GM12878 (cell line): ENCODE measurements around the gene SENP7. TPM values are rescaled to one million over a fixed set of nuclear protein-coding genes. Genes with fewer than 3 reads are reported as not detected.

Source experiments
- ATAC-seq: fragments of 200-7000 bp; cut with Tn5 transposase; 3 replicates; pipeline ENCODE4 v1.9.1; 2020; ENCODE audit warnings: mild to moderate bottlenecking, moderate library complexity
- BruUV-seq: library from RNA; stranded (reverse); fragments of 400-500 nt; replicated peaks from 2 replicates; lab custom pipeline; 2021; lab: Mats Ljungman, UMichigan
- CTCF ChIA-PET: fragments of 300-600 bp; sonication (Branson Sonifier 250); formaldehyde crosslinking; extraction: SDS; loops from one replicate; lab custom pipeline; 2021; ENCODE audit warnings: inconsistent platforms; lab: Yijun Ruan, JAX
- POLR2A ChIA-PET: fragments of 350-600 bp; formaldehyde crosslinking; extraction: SDS; loops from one replicate; lab custom pipeline; 2021; ENCODE audit warnings: inconsistent platforms; lab: Charles Lee
- RAD21 ChIA-PET: fragments of 300-600 bp; sonication (Branson Sonifier 250); formaldehyde crosslinking; loops from one replicate; lab custom pipeline; 2023; ENCODE audit warnings: antibody characterized with exemption; ENCODE audit not compliant: unreplicated experiment; lab: Charles Lee
- SMC1A ChIA-PET: fragments of 300-600 bp; sonication (Branson Sonifier 250); formaldehyde crosslinking; loops from one replicate; lab custom pipeline; 2023; ENCODE audit not compliant: unreplicated experiment, uncharacterized antibody; lab: Charles Lee
- DNase-seq: peaks from one replicate; pipeline ENCODE4 v3.0.0-alpha.2; 2011; ENCODE audit warnings: low read depth, low spot score
- FAIRE-seq: peaks from 3 replicates; lab custom pipeline; 2011; peaks lifted over from hg19 to GRCh38; lab: Jason Lieb, UNC
- H2AFZ ChIP-seq: 2 replicates; pipeline ENCODE4 v1.6.0; 2011; ENCODE audit warnings: low read depth, low read length, control low read depth; ENCODE audit not compliant: control insufficient read depth
- H3K27ac ChIP-seq: 2 replicates; pipeline ENCODE4 v1.5.1; 2011; ENCODE audit warnings: control low read depth; ENCODE audit not compliant: control insufficient read depth, insufficient read depth
- H3K27me3 ChIP-seq, 2 experiments: replicated peaks in 1 of 2; 2 replicates each; pipeline versions ENCODE4 v1.6.0 to v1.6.1; 2011; ENCODE audit warnings: low read length in 1 of 2; ENCODE audit not compliant: control insufficient read depth in 2 of 2, insufficient read depth in 2 of 2
- H3K36me3 ChIP-seq, 2 experiments: 2 replicates each; pipeline ENCODE4 v1.5.1; 2011; ENCODE audit warnings: low read length in 1 of 2; ENCODE audit not compliant: control insufficient read depth in 2 of 2, insufficient read depth in 2 of 2
- H3K4me1 ChIP-seq: 2 replicates; pipeline ENCODE4 v1.6.1; 2011; ENCODE audit warnings: mild to moderate bottlenecking, low read length, moderate library complexity, mixed read lengths; ENCODE audit not compliant: control insufficient read depth, insufficient read depth
- H3K4me2 ChIP-seq: 2 replicates; pipeline ENCODE4 v1.6.0; 2011; ENCODE audit warnings: control low read depth; ENCODE audit not compliant: control insufficient read depth, insufficient read depth
- H3K4me3 ChIP-seq: fragments of 200-600 bp; sonication (generic); 2 replicates; pipeline ENCODE4 v1.5.1; 2016
- H3K79me2 ChIP-seq: 2 replicates; pipeline ENCODE4 v1.6.0; 2011; ENCODE audit warnings: low read length; ENCODE audit not compliant: control insufficient read depth, insufficient read depth
- H3K9ac ChIP-seq: 2 replicates; pipeline ENCODE4 v1.8.0; 2011; ENCODE audit warnings: low read length, control low read depth, mixed read lengths; ENCODE audit not compliant: control insufficient read depth, insufficient read depth
- H3K9me3 ChIP-seq: replicated peaks from 3 replicates; pipeline ENCODE4 v1.5.1; 2011; ENCODE audit warnings: mild to moderate bottlenecking, low read length; ENCODE audit not compliant: control insufficient read depth, insufficient read depth
- H4K20me1 ChIP-seq: 2 replicates; pipeline ENCODE4 v1.6.0; 2011; ENCODE audit not compliant: control insufficient read depth, insufficient read depth
- CHD2 ChIP-seq: IDR thresholded peaks from 2 replicates; pipeline ENCODE4 v1.6.1; 2011; ENCODE audit warnings: low read depth, low read length, improper control_type of control experiment, borderline replicate concordance
- ESRRA ChIP-seq: IDR thresholded peaks from 2 replicates; pipeline ENCODE4 v1.6.1; 2012; ENCODE audit warnings: mild to moderate bottlenecking, low read length, improper control_type of control experiment
- JUNB ChIP-seq: IDR thresholded peaks from 2 replicates; pipeline ENCODE4 v1.6.1; 2016; ENCODE audit warnings: antibody characterized with exemption, mild to moderate bottlenecking
- NR2C1 ChIP-seq: fragments of 450-650 bp; IDR thresholded peaks from 2 replicates; pipeline ENCODE4 v1.6.1; 2017; ENCODE audit warnings: antibody characterized with exemption, mild to moderate bottlenecking, moderate library complexity
- SP1 ChIP-seq: IDR thresholded peaks from one replicate; pipeline ENCODE4 v1.6.1; 2011; ENCODE audit warnings: low read depth, low read length
- SUPT20H ChIP-seq: IDR thresholded peaks from 2 replicates; pipeline ENCODE4 v1.6.1; 2011; ENCODE audit warnings: low read depth, mild to moderate bottlenecking, low read length, moderate library complexity, borderline replicate concordance; ENCODE audit not compliant: control insufficient read depth
- WGBS: methylation state at CpG from one replicate; pipeline ENCODE4 v1.1.6; 2016; ENCODE audit warnings: low lambda C conversion rate; ENCODE audit not compliant: insufficient replicate concordance, insufficient coverage; ENCODE audit errors: missing lambda C conversion rate; 5-methylcytosine and 5-hydroxymethylcytosine counted together
- in situ Hi-C: fragments of 300-500 bp; cut with MboI; formaldehyde crosslinking; loops from 9 replicates; pipeline ENCODE4 v1.14.3; 2018; ENCODE audit warnings: mixed read lengths
- intact Hi-C: fragments of 100-400 bp; cut with micrococcal nuclease; formaldehyde crosslinking; loops from one replicate; pipeline ENCODE4 v1.14.2; 2022; ENCODE audit not compliant: unreplicated experiment
- polyA plus RNA-seq, 11 experiments: library from polyadenylated mRNA; depleted of rRNA in 4 of 11; unstranded in 6 of 11; stranded (reverse) in 5 of 11; fragments of >200 nt; fragmentation: Nextera tagmentation in 4 of 11; fragmentation: Illumina TruSeq in 1 of 11; extraction: Ambion mirVana in 4 of 11; extraction: Trizol in 1 of 11; gene quantifications; 1 replicate in 1 of 11; 2 replicates in 10 of 11; pipeline versions ENCODE4 v1.2.1 to v1.2.3, GENCODE V29; 2011 to 2016; ENCODE audit warnings: inconsistent platforms in 2 of 11, missing spikeins in 2 of 11, low read depth in 1 of 11
- total RNA-seq, 4 experiments: library from RNA; depleted of rRNA in 3 of 4; stranded (reverse); fragments of >200 nt in 3 of 4; fragmentation: Illumina TruSeq in 1 of 4; extraction: Trizol in 1 of 4; gene quantifications; 2 replicates each; pipeline versions ENCODE4 v1.2.1 to v1.2.3, GENCODE V29; 2013 to 2021
- TF ChIP-seq, protein P1 (sequence below): fragments of 450-650 bp; formaldehyde crosslinking; IDR thresholded peaks from 2 replicates; pipeline ENCODE4 v1.4.0; 2022; ENCODE audit warnings: mild to moderate bottlenecking, moderate library complexity

Gene SENP7
- total and polyA plus RNA-seq, 10 of the 15 experiments (the other 5 are each of a cell fraction or from before 2014, with no cell fraction given): 2.6 to 14.7 (median 8.3) TPM

DNA sequence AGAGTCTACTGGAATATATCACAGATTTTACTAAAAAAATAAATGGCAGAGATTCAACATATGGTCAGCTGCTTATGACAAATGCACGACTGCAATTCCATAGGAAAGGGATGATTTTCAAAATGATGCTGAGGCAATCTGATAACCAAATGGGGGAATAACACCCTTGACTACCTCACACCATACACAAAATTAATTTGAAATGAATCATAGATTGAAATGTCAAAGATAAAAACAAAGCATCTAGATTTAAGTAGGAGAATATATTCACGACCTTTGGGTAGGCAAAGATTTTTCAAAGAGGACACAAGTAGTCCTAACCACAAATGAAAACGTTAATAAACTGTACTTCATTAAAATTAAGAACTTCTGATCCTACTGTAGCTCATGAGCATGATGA lies 11.2 kb downstream of the SENP7 start (continued):
- TF ChIP-seq, protein P1, sequence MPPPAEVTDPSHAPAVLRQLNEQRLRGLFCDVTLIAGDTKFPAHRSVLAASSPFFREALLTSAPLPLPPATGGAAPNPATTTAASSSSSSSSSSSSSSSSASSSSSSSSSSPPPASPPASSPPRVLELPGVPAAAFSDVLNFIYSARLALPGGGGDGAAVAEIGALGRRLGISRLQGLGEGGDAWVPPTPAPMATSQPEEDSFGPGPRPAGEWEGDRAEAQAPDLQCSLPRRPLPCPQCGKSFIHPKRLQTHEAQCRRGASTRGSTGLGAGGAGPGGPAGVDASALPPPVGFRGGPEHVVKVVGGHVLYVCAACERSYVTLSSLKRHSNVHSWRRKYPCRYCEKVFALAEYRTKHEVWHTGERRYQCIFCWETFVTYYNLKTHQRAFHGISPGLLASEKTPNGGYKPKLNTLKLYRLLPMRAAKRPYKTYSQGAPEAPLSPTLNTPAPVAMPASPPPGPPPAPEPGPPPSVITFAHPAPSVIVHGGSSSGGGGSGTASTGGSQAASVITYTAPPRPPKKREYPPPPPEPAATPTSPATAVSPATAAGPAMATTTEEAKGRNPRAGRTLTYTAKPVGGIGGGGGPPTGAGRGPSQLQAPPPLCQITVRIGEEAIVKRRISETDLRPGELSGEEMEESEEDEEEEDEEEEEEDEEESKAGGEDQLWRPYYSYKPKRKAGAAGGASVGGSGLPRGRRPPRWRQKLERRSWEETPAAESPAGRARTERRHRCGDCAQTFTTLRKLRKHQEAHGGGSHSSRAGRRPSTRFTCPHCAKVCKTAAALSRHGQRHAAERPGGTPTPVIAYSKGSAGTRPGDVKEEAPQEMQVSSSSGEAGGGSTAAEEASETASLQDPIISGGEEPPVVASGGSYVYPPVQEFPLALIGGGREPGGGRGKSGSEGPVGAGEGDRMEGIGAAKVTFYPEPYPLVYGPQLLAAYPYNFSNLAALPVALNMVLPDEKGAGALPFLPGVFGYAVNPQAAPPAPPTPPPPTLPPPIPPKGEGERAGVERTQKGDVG (CRISPR knock-in tag): no peak
- TF ChIP-seq SUPT20H (no peak), JUNB (no peak), CHD2 (no peak)

DNA sequence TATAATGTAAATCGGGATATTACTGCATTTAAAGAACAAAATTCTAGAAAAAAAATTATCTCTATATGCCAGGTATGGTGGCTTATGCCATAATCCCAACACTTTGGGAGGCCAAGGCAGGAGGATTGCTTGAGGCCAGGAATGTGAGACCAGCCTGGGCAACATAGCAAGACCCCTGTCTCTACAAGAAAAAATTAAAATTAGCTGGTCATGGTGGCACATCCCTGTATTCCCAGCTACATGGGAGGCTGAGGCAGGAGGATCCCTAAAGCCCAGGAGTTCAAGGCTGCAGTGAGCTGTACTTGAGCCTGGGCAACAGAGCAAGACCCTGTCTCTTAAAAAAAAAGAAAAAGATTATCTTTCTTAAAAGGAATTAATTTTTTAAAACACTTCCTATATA lies 12.8 kb downstream of the SENP7 start:
- WGBS: 95% methylated on average over 1 of the region's 1 CpG
- Histone ChIP-seq H3K79me2 (no peaks in the 10 kb centered on the region), H3K27me3 (no peaks in the 10 kb centered on the region), H3K27ac (no peak overlapping the region), H3K9me3 (no peaks in the 10 kb centered on the region; the same call in 2 of the 3 replicates), H3K4me2 (no peak overlapping the region), H3K36me3 (peaks cover 0 to 2% of the 10 kb centered on the region in 2 experiments; a peak in 1 of 4 replicates), H4K20me1 (no peaks in the 10 kb centered on the region), H3K4me1 (no peaks in the 10 kb centered on the region), H3K4me3 (no peak overlapping the region), H2AFZ (no peak overlapping the region), H3K9ac (no peak overlapping the region)
- ChIA-PET RAD21 (no interaction called here), CTCF (no interaction called here), POLR2A (no interaction called here), SMC1A (interaction anchor here (1.0 kb wide), 1 partner anchor 12 kb away, joined by 3 read pairs; no protein-coding TSS in a partner anchor)
- no peak for ATAC-seq
- BruUV-seq: no TSS peak
- no peak for TF ChIP-seq ESRRA
- no peak for TF ChIP-seq SP1
- no peak for TF ChIP-seq NR2C1
- intact Hi-C loops (no loop called here), in situ Hi-C loops (no loop called here)
- no peak for FAIRE-seq
- DNase-seq: no peak
